HG02610 (cell line): ENCODE measurements around the gene AMN.

Experiments
- ATAC-seq: cut with Tn5 transposase; IDR thresholded peaks from one replicate; pipeline ENCODE4 v1.9.1; 2021; ENCODE audit warnings: mild to moderate bottlenecking, moderate library complexity; ENCODE audit not compliant: unreplicated experiment

The AMN gene

DNA sequence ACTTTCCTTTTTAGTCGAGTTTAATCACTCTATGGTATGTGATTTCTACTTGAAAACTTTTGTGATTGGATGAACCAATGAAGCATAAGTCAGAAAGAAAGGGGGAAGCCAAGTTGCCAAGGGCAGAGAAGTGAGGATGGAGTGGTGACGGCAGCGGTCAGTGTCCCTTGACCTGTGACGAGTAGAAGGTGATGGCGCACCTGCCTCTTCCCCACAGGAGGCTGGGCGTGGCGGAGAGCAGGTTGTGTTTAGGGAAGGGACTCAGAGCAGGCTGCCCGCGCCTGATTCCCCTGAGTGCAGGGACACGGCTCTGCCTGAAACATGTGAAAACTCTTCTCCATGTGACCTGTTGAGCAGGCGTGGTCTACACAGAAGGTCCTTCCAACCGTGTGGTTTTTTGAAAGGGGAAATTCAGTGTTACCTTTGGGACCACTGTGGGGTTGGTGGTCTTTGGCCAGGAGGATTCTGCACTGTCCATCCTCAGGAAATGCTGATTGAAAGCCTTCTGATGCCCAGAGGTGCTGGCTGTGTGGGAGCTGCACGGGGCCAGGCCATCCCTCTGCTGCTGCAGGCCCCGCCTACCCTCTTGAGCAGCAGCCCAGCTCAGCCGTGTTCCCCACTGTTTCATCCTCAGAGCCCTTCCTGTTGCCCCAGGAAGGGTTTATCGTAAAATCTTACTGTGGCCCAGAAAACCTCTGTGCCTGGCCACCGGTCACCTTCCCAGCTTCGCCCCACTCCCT lies 23.5 kb upstream of the AMN start:
- peak; percentile 34 for ATAC-seq

DNA sequence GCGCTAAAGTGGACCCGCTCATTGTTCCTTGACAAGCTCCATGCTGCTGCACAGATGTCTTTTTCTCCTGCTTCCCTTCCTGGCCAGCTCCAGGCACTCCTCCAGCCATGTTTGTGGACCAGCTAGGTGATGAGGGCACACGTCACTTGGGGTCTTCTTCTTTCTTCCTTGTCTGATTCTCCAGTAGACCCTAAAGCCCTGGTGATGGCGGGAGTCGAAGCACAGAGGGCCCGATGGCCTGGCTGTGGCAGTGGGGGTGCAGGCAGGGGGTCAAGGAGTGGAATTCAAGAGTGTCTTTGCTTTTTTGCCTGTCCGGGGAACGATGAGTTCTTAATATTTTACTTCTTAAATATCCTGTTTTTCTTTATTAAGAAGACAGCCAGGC lies 23.0 kb upstream of the AMN start:
- no peak for ATAC-seq

DNA sequence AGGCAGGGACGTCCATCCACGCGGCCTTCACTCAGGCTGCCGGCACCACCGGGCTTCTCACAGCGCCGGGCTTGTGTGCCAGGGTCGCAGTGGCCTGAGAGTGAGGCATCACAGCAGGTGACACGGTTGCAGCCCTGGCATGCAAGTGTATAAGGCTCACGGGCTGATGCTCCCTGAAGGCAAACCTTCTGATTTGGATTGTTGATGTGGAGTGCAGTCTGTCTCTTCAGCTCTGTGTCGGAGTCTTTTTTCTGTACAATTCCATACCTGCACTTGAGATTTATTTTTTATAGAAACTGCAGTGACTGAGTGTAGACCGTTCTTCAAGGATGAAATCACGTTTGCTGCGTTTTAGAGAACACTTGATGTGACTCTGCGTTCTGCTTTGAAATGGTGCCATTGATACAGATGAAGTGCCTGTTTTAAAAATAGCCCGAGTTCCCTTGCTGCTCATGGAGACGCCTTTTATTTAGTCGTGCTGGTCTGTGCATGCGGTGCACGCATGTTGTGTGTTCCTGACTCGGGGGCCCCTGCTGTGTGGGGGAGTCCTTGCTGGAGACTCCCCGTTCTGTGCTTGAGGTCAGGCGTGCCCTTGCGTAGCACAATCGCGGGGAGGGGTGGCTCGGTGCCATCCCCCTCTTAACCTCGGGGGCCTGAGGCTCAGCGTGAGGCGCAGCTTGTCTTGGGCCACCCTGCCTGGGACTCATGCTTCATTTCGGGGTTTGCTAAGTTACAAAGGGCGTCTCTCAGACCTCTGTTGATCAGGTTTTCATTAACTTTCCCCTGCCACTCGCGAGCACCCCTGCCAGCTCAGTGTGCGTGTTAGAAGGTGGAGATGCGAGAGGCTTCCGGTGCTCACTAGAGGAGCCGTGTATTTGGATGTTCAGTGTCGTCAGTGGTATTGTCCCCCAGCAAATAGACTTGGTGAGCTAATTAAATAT lies 21.6 kb upstream of the AMN start:
- peak; percentile 28 for ATAC-seq

DNA sequence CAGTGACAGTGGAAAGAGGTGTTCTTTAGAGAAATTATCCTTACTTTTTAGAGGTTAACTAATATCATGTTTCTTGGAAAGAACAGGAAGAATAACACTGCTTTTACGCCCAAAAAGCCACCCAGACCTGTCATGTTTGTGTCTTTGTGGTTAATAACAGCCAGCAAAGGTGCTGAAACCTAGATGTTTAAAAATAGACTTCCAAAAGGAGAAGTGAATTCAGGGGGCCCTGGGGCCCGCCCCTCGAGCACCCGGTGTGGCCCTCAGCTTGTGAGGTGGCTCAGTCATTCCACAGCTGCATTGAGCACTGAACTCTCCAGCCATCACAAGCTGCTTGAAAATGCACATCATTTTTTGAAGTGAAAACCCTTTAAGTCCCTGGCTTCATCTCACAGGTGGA lies 20.8 kb upstream of the AMN start:
- ATAC-seq, result peak; percentile 73

DNA sequence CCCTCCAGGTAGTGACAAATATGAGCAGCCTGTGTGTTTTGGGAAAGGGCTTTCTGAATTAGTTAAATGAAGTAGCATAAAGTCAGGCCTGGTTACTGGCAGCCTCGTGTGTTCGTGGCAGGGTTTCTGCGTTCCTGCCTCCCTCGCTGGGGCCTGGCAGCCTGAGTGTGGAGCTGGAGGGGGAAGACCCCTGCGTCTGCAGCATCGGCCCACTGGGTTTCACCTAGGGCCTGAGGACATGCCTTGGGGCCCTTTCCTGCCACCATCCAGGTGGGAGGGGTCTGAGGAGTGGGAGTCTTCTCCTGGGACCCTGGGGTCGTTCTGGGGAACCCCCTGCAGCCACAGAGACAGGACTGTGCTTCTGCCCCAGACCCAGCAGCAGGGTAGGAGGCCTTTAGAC lies 20.4 kb upstream of the AMN start:
- ATAC-seq, result peak; percentile 5

DNA sequence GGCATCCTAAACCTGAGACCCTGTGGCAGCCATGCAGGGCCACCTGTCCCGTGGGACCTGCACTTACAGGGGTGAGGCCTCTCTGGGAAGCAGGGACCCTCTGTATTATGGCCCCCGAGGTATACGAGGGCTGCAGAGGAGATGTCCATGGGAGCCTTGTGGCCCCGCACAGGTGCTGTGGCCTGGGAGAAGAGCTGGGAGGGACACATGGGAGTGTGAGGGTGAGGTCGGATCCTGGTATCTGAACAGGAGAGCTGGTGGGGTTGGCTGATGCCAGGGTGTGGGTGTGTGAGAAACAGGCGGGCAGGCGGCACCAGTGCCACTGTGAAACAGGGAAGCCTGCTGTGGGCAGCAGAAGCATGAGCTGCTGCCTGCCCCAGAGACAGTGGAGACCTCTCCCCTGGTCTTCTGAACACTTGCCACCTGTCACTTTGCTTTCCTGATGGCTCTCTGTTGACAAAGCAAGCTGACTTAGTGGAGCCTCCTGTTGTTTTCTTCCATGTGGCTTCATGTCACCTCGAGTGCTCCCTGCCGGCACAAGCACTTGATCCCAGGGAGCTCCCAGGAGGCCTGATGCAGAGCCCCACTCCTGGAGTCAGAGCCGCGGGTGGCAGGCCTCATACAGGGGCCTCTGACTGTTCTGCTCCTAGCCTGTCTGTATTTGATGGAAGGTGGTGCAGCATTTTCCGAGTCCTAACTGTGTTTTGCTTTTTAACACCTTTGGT lies 19.8 kb upstream of the AMN start:
- no peak for ATAC-seq

DNA sequence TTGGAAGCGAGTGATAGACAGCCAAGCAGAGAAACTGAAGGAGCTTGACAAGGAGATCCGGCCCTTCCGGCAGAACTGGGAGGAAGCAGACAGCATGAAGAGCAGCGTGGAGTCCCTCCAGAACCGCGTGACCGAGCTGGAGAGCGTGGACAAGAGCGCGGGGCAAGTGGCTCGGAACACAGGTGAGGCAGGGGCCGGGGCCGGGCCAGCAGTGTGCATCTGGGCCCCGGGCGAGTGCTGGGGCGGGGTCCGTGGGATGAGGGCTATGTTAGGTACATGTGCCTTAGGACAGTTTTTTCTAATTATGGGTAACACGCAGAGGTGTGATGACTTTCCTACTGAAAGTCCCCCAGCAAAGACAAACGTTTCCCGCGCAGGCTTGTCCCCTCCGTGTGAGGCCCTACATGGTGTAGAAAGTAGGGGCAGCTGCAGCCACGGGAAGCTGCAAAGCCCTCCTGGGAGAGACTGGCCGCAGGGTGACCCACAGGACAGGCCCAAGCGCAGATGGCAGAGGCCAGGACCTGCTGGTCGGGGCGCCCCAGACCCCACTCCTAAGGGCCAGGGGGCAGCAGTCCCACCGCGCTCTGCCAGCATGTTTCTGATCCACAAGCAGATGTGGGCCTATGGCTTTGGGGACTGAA lies 19.1 kb upstream of the AMN start:
- no peak for ATAC-seq

DNA sequence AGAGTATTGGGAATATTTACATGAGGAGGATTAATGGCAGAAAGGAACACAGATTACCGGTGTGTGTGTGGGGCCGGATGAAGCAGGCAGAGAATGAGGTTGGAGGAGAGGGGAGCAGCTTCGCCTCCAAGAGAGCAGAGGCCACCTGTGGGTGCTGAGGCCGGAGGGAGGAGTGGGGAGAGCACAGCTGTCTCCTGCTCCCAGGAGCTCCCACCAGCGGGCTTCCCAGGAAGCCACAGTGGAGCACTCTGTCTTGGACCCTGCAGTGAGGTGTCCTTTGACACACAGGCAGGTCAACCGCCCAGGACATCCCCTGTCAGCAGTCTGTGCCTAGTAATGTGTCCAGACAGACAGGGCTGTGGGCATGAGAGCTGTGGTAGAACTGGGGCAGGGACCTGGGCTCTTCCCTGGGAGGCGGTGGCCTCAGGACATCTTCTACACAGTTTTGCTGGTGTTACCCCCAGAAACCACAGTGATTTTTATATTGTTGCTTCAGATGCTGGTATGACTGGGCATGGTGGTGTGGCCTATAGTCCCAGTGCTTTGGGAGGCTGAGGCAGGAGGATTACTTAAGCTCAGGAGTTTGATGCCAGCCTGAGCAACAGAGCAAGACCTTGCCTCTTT lies 18.5 kb upstream of the AMN start:
- no peak for ATAC-seq

DNA sequence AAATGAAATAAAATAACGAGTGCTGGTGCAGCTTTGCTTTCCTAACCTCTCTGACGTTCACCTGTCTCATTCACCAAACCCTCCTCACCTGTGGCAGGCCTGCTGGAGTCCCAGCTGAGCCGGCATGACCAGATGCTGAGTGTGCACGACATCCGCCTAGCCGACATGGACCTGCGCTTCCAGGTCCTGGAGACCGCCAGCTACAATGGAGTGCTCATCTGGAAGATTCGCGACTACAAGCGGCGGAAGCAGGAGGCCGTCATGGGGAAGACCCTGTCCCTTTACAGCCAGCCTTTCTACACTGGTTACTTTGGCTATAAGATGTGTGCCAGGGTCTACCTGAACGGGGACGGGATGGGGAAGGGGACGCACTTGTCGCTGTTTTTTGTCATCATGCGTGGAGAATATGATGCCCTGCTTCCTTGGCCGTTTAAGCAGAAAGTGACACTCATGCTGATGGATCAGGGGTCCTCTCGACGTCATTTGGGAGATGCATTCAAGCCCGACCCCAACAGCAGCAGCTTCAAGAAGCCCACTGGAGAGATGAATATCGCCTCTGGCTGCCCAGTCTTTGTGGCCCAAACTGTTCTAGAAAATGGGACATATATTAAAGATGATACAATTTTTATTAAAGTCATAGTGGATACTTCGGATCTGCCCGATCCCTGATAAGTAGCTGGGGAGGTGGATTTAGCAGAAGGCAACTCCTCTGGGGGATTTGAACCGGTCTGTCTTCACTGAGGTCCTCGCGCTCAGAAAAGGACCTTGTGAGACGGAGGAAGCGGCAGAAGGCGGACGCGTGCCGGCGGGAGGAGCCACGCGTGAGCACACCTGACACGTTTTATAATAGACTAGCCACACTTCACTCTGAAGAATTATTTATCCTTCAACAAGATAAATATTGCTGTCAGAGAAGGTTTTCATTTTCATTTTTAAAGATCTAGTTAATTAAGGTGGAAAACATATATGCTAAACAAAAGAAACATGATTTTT lies 17.1 kb upstream of the AMN start:
- ATAC-seq, result no peak

DNA sequence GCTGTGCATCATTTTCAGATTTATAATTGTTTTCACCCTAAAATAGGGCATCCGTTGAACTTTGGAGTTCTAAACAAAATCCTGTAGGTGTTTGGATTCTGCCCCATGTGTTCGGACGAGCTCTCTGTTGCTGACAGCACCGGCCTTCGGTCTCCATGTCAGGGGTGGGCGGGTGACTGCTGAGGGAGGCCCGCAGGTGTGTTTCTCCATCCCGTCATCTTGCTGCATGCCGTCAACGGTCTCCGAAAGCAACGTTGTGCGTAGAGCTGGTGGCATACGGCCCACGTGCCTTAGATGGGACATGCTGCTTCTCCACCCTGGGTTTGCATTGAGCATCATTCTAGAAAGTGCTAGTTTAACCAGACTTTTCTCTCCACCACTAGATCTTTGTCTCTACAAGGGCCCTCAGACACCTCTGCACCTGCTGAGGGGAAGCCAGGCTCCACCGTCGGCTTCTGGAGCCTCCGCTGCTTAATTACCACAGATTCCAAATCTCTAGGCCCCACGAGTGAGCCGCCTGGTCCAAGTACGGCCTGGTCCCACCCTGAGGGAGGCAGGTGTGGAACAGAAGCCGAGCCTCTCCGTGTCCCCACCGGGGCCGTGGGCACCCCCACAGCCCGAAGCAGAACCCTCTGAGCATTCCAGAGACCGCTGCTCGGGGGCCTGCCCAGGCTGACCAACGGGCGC lies 15.7 kb upstream of the AMN start:
- no peak for ATAC-seq

DNA sequence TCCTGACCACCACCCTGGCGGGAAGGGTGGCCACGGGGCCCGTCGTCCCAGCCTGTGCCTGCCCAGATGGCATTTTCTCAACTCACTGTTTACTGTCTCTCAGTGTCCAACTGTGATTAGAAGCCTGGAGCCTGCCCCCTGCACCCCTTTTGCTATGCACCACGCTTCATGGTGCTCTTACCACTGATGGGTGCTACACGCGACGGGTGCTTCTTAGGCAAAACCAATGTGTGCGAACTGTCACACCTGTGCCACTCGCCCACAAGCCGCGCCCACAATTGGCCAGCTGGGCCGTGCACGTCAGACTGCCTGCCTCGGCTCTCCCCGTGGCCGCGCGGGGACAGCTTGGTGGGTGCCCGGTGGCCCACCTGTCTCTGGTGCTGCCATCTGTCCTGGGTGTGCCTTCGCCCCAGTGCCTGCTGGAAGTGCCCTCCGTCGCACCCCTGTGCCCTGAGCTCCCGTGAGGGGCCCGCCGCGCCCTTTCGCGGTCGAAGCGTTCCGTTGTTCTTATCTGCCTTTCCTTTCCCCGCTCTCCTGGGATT lies 15.1 kb upstream of the AMN start:
- no peak for ATAC-seq

DNA sequence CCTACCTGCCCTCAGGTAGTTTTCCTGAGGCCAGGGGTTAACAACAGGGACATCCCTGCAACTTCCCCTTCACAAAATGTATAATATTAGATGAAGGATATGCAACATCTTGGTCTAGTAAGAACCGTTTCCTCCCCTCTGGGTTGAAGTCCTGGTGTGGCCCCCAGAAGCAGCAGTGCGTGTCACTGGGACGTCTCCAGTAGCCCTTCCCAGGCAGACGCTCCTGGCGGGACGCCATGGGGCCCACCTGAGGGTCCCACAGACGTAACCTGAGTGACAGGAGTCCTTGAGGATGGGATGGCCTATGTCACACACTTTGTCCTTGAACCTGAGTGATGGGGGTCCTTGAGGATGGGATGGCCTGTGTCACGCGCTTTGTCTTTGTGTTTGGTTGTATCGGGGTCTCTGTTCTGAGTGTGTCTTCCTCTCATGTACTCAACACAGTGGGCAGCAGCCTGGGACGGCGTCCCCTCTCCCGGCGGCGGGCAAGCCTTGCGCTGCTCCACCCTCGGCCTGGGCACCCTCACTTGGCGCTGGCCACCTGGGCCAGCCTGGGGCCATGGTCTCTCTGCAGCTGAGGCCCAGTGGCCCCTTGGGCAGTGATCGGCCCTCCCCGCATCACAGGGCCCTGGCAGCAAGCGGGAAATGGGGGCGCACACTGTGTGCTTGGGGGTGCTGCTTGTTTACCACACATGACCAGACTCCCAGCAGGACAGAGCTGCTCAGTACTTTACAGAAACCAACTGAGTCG lies 14.3 kb upstream of the AMN start:
- ATAC-seq, result no peak

DNA sequence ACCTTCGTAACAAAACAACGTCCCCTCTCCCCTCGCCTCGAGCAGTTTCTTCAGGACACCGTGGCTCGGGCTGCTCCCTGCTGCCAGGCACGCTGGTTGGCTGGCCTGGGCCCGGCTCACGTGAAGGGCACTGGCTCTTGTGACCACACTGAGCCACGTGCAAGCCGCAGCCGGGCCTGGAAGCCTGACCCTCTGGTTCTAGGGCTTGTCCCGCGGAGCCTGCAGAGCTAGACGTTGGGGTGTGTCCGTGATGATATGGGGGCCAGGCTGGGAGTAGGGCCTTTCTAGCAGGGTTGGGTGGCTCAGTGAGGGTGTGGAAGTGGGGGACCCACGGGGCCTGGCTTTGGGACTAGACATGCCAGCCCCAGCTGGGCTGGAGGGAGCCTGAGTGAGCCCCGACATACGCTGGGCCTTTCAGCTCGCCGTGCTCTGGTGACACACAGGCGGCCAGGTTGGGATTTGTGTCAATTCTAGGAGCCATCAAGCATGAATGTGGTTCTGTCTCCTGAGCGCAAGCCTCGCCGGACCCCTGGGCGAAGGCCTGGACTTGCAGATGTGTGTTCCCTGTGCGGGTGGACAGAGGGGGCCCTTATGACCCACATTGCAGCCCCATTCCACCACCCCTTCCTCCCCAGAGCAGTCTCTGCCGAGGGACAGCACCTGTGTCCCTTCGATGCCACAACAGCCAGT lies 13.6 kb upstream of the AMN start:
- no peak for ATAC-seq

DNA sequence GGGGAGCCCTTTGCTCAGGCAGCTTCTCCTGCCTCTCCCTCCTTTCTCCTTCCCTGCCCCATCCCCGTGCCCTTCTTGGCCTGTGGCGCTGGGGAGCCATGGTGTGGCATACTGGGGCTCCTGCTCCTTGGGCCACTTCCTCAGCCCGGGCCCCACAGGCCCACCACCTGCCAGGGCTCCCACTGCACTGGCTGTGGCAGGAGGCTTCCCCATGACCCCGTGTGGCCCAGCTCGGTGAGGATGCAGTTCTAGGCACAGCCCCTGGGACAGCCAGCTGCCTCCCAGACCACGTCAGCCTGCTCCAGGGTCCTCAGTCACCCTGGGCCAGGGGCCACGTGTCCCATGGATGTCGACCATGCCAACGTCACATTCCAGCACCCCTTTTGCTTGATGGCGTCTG lies 13.0 kb upstream of the AMN start:
- no peak for ATAC-seq

DNA sequence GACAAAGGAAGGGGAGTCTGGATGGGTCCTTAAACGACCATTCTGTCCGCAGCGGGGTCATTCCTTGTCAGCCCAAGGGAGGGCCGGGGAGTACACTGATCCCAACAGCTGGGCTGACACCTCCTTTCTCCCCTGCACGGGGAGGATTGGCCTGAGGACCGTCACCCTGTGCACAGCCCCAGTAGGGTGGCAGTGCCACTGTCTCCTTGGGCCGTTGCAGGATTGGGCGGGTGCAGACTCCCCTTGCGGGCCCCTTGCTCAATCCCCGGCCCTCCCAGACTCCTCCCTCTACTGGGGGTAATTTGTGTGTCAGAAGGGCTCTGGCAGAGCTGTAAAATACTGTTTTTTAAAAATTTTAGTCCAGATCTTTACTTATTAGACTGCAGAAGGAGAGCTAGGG lies 12.6 kb upstream of the AMN start:
- ATAC-seq, result no peak

DNA sequence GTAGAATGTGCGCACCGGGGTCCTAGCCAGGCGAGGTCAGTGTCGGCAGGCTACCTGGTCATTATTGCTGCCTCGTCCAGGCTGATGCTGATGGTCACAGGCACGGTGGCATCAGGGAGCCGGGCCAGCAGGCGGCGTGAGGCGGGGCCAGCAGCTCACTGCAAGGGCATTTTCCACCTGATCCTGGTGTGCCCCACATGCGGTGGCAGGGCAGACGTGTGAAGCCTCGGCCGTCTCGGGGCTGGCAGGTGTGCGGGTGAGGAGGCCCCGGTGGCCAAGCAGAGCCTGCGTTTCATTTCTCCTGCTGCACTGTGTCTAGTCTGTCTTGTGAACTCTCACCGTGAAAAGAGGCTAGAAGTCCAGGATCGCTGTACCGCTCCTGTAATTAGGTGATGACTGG lies 12.0 kb upstream of the AMN start:
- ATAC-seq, result no peak

DNA sequence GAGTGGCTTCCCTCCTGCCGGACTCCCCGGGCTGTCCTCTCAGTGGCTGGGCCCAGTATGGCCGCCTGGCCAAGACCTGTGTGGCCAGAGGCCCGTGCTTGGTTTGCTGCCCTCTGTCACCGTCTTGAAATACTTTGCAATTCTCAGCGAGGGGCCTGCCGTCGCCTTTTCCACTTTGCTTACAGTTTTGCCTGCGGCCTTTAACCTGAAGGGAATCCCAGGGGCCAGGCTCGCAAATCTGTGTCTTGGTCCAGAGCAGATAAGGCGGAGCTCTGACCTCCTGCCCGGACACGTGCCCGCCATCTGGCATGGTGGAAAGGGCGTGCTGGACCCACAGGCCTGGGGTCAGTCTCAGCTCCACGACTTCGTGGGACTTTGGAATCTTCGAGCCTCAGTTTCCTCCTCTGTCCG lies 10.9 kb upstream of the AMN start:
- ATAC-seq, result no peak
